H1 (cell line): Measurements from ENCODE around the gene FUT6. TPM values are rescaled to one million over a fixed set of nuclear protein-coding genes. Genes with fewer than 3 reads are reported as not detected.
"Not testable (repeated sequence)": the region's sequence is repeated elsewhere in the genome, so short reads cannot be mapped to it uniquely, and the experiment has no call there.

Experiments used
- CTCF ChIA-PET: fragments of 300-600 bp; sonication (Branson Sonifier 250); formaldehyde crosslinking; loops from one replicate; lab custom pipeline; 2021; ENCODE audit not compliant: partially characterized antibody; lab: Charles Lee
- POLR2A ChIA-PET: fragments of 300-600 bp; sonication (Branson Sonifier 250); formaldehyde crosslinking; loops from one replicate; lab custom pipeline; 2021; ENCODE audit warnings: inconsistent platforms; ENCODE audit not compliant: partially characterized antibody; lab: Charles Lee
- DNase-seq, 2 experiments: peaks; one replicate each; pipeline versions ENCODE4 v3.0.0 to v3.0.0-alpha.2; 2010 to 2022; ENCODE audit warnings: low spot score in 2 of 2, low read depth in 1 of 2, mixed read lengths in 1 of 2
- FAIRE-seq: peaks from 2 replicates; lab custom pipeline; 2011; peaks lifted over from hg19 to GRCh38; lab: Jason Lieb, UNC
- H2AFZ ChIP-seq: 2 replicates; pipeline ENCODE4 v1.8.1; 2012; ENCODE audit warnings: low read length, inconsistent platforms
- H2AK5ac ChIP-seq: 2 replicates; pipeline ENCODE4 v1.6.1; 2013; ENCODE audit warnings: low read depth, low read length
- H2BK120ac ChIP-seq: replicated peaks from 2 replicates; pipeline ENCODE3; 2013; ENCODE audit warnings: low read depth, low read length, inconsistent platforms
- H2BK12ac ChIP-seq: 2 replicates; pipeline ENCODE4 v1.6.1; 2013; ENCODE audit warnings: low read depth, low read length
- H2BK15ac ChIP-seq: 2 replicates; pipeline ENCODE4 v1.6.1; 2013; ENCODE audit warnings: low read length
- H2BK20ac ChIP-seq: 2 replicates; pipeline ENCODE4 v1.6.1; 2013; ENCODE audit warnings: low read length
- H2BK5ac ChIP-seq: 2 replicates; pipeline ENCODE4 v1.6.1; 2013; ENCODE audit warnings: low read depth, low read length
- H3K14ac ChIP-seq: 2 replicates; pipeline ENCODE4 v1.6.1; 2013; ENCODE audit warnings: inconsistent platforms; ENCODE audit not compliant: insufficient read length
- H3K18ac ChIP-seq: 2 replicates; pipeline ENCODE4 v1.6.1; 2013; ENCODE audit warnings: low read length; ENCODE audit errors: extremely low read depth
- H3K23ac ChIP-seq: 2 replicates; pipeline ENCODE4 v1.6.1; 2013; ENCODE audit warnings: inconsistent platforms; ENCODE audit not compliant: insufficient read length
- H3K23me2 ChIP-seq: 2 replicates; pipeline ENCODE4 v1.6.1; 2013; ENCODE audit warnings: low read depth, low read length
- H3K27ac ChIP-seq: 2 replicates; pipeline ENCODE4 v1.6.1; 2011; ENCODE audit warnings: low read depth, low read length, inconsistent platforms
- H3K27me3 ChIP-seq, 4 experiments: replicated peaks in 1 of 4; 1 replicate in 1 of 4; 2 replicates in 3 of 4; pipeline versions ENCODE4 v1.6.1 to v1.8.1; 2011 to 2013; ENCODE audit warnings: low read length in 3 of 4, mild to moderate bottlenecking in 3 of 4, inconsistent platforms in 2 of 4, mixed read lengths in 2 of 4, moderate library complexity in 1 of 4; ENCODE audit not compliant: control insufficient read depth in 3 of 4, insufficient read depth in 3 of 4; ENCODE audit errors: extremely low read depth in 1 of 4
- H3K36me3 ChIP-seq, 4 experiments: 2 replicates each; pipeline versions ENCODE4 v1.6.1 to v1.8.1; 2011 to 2013; ENCODE audit warnings: mild to moderate bottlenecking in 4 of 4, low read length in 3 of 4, moderate library complexity in 2 of 4, control low read depth in 1 of 4, inconsistent platforms in 1 of 4; ENCODE audit not compliant: insufficient read depth in 4 of 4, control insufficient read depth in 2 of 4
- H3K4ac ChIP-seq: replicated peaks from 2 replicates; pipeline ENCODE3; 2013; ENCODE audit warnings: low read length, low read depth, mixed read lengths, inconsistent platforms; ENCODE audit not compliant: insufficient read length
- H3K4me1 ChIP-seq, 4 experiments: replicated peaks in 1 of 4; 1 replicate in 1 of 4; 2 replicates in 3 of 4; pipeline versions ENCODE4 v1.6.1 to v1.8.1; 2011 to 2013; ENCODE audit warnings: low read length in 3 of 4, inconsistent platforms in 2 of 4, mixed read lengths in 1 of 4; ENCODE audit not compliant: insufficient read depth in 4 of 4, control insufficient read depth in 3 of 4
- H3K4me2 ChIP-seq, 2 experiments: 2 replicates each; pipeline versions ENCODE4 v1.6.1 to v1.8.1; 2011 to 2013; ENCODE audit warnings: low read depth in 2 of 2, low read length in 2 of 2, control low read depth in 1 of 2, inconsistent platforms in 1 of 2, mild to moderate bottlenecking in 1 of 2; ENCODE audit not compliant: insufficient read depth in 1 of 2
- H3K4me3 ChIP-seq, 4 experiments: fragments of 200-600, 300-600 bp in 1 of 4; sonication (generic), shearing (Covaris generic), sonication (Bioruptor Twin) in 1 of 4; 2 replicates each; pipeline versions ENCODE4 v1.5.1 to v1.8.1; 2011 to 2016; ENCODE audit warnings: low read length in 4 of 4, low read depth in 3 of 4, control low read depth in 2 of 4, inconsistent platforms in 2 of 4, mild to moderate bottlenecking in 2 of 4, mixed read lengths in 1 of 4, moderate library complexity in 1 of 4; ENCODE audit not compliant: insufficient read depth in 2 of 4; ENCODE audit errors: extremely low read depth in 1 of 4
- H3K56ac ChIP-seq: replicated peaks from 2 replicates; pipeline ENCODE3; 2013; ENCODE audit warnings: low read depth, mild to moderate bottlenecking, mixed read lengths, low read length, inconsistent platforms; ENCODE audit not compliant: insufficient read length
- H3K79me1 ChIP-seq: 2 replicates; pipeline ENCODE4 v1.6.1; 2013; ENCODE audit warnings: low read depth, low read length, control low read depth
- H3K79me2 ChIP-seq, 2 experiments: 2 replicates each; pipeline versions ENCODE4 v1.6.1 to v1.8.1; 2012 to 2013; ENCODE audit warnings: low read length in 2 of 2, mild to moderate bottlenecking in 2 of 2, inconsistent platforms in 1 of 2; ENCODE audit not compliant: insufficient read depth in 2 of 2, control insufficient read depth in 1 of 2
- H3K9ac ChIP-seq, 4 experiments: replicated peaks in 1 of 4; 1 replicate in 1 of 4; 2 replicates in 3 of 4; pipeline versions ENCODE4 v1.6.1 to v1.8.1; 2011 to 2013; ENCODE audit warnings: low read depth in 3 of 4, low read length in 3 of 4, control low read depth in 2 of 4, mild to moderate bottlenecking in 2 of 4, moderate library complexity in 2 of 4, inconsistent platforms in 1 of 4; ENCODE audit errors: extremely low read depth in 1 of 4
- H3K9me3 ChIP-seq, 2 experiments: 2 replicates each; pipeline versions ENCODE4 v1.6.1 to v1.8.1; 2012 to 2013; ENCODE audit warnings: mild to moderate bottlenecking in 2 of 2, moderate library complexity in 2 of 2, control low read depth in 1 of 2, inconsistent platforms in 1 of 2, low read depth in 1 of 2, low read length in 1 of 2, mixed read lengths in 1 of 2; ENCODE audit not compliant: insufficient read depth in 2 of 2
- H4K20me1 ChIP-seq, 2 experiments: replicated peaks in 1 of 2; 2 replicates each; pipeline versions ENCODE3 to v1.8.1; 2011 to 2013; ENCODE audit warnings: inconsistent platforms in 2 of 2, low read length in 2 of 2, mild to moderate bottlenecking in 1 of 2; ENCODE audit not compliant: insufficient read depth in 2 of 2, control insufficient read depth in 1 of 2
- H4K5ac ChIP-seq: 2 replicates; pipeline ENCODE4 v1.6.1; 2013; ENCODE audit warnings: low read length, low read depth, mixed read lengths, inconsistent platforms; ENCODE audit not compliant: insufficient read length
- H4K8ac ChIP-seq: 2 replicates; pipeline ENCODE4 v1.8.0; 2013; ENCODE audit warnings: mild to moderate bottlenecking, moderate library complexity, low read length, inconsistent platforms; ENCODE audit not compliant: insufficient read depth; ENCODE audit errors: extremely low read depth
- H4K91ac ChIP-seq: replicated peaks from 2 replicates; pipeline ENCODE3; 2013; ENCODE audit warnings: low read length, mixed read lengths, inconsistent platforms; ENCODE audit not compliant: insufficient read length
- WGBS, 2 experiments: shearing (Covaris generic) in 1 of 2; methylation state at CpG; one replicate each; pipeline versions ENCODE4 v1.1.6 to v1.1.7; 2013 to 2015; ENCODE audit warnings: low lambda C conversion rate in 2 of 2, mixed read lengths in 2 of 2, inconsistent platforms in 1 of 2, low coverage in 1 of 2, missing lambda C conversion rate in 1 of 2; ENCODE audit not compliant: insufficient replicate concordance in 2 of 2, insufficient coverage in 1 of 2, insufficient read length in 1 of 2; ENCODE audit errors: extremely low coverage in 1 of 2, missing lambda C conversion rate in 1 of 2; 5-methylcytosine and 5-hydroxymethylcytosine counted together
- polyA plus RNA-seq, 7 experiments: library from polyadenylated mRNA; depleted of rRNA in 3 of 7; stranded (reverse) in 5 of 7; unstranded in 2 of 7; fragments of >200 nt in 5 of 7; fragments of 200-250 nt in 2 of 7; gene quantifications; 1 replicate in 5 of 7; 2 replicates in 1 of 7; 4 replicates in 1 of 7; pipeline versions ENCODE4 v1.2.1 to v1.2.3, GENCODE V29; 2011 to 2013; ENCODE audit warnings: missing spikeins in 2 of 7, mixed read lengths in 2 of 7
- total RNA-seq: library from RNA; stranded (reverse); fragmentation: NEBNext Ultra II Directional; extraction: Animal tissue kit (Norgen Biotek cat#: 25700); gene quantifications from 2 replicates; pipeline ENCODE4 v1.2.1, GENCODE V29; 2021

Gene FUT6
- total and polyA plus RNA-seq, 2 of the 8 experiments (the other 6 are each of a cell fraction or from before 2014, with no cell fraction given), result not detected

GRCh38 chr19:5848621-5849020 is 9.1 kb upstream of the FUT6 start:
- H3K27ac ChIP-seq, H2AK5ac ChIP-seq, H2BK12ac ChIP-seq, H3K4ac ChIP-seq, H2BK120ac ChIP-seq, H3K4me2 ChIP-seq, FAIRE-seq, CTCF ChIA-PET, H2AFZ ChIP-seq, H4K5ac ChIP-seq, H3K18ac ChIP-seq, H3K36me3 ChIP-seq, H2BK15ac ChIP-seq, H3K27me3 ChIP-seq, H3K23me2 ChIP-seq, H3K79me2 ChIP-seq, H3K4me1 ChIP-seq, H2BK5ac ChIP-seq, H2BK20ac ChIP-seq, H4K8ac ChIP-seq, DNase-seq, H4K91ac ChIP-seq, H3K14ac ChIP-seq, H3K56ac ChIP-seq, H3K9me3 ChIP-seq, H3K79me1 ChIP-seq, H3K23ac ChIP-seq, H3K9ac ChIP-seq, H4K20me1 ChIP-seq, H3K4me3 ChIP-seq: not testable (repeated sequence)
- POLR2A ChIA-PET, result interaction anchor here (0.6 kb wide), 1 partner anchor 20 kb away, joined by 4 read pairs; no protein-coding TSS in a partner anchor
- 92% methylated on average over 5 of the region's 5 CpGs; no CpG with 5 or more reads in 1 of the 2 experiments for WGBS, 2 experiments

- H3K79me2 ChIP-seq, H3K23me2 ChIP-seq, H4K5ac ChIP-seq, H2BK15ac ChIP-seq, H3K27me3 ChIP-seq, H2BK120ac ChIP-seq, DNase-seq, H2BK20ac ChIP-seq, H4K20me1 ChIP-seq, FAIRE-seq, H3K4me3 ChIP-seq, H2AK5ac ChIP-seq, H3K14ac ChIP-seq, H4K8ac ChIP-seq, H3K27ac ChIP-seq, H3K79me1 ChIP-seq, H3K23ac ChIP-seq, H2AFZ ChIP-seq, H3K18ac ChIP-seq, H3K9ac ChIP-seq, H2BK5ac ChIP-seq, H3K9me3 ChIP-seq, H3K56ac ChIP-seq, H3K36me3 ChIP-seq, H2BK12ac ChIP-seq, H3K4me1 ChIP-seq, H3K4ac ChIP-seq, CTCF ChIA-PET, H3K4me2 ChIP-seq, POLR2A ChIA-PET, H4K91ac ChIP-seq: not testable (repeated sequence)
- 89% methylated on average over 10 of the region's 10 CpGs; no CpG with 5 or more reads in 1 of the 2 experiments for WGBS, 2 experiments
Measured at GRCh38 chr19:5847846-5848245, 8.3 kb upstream of the FUT6 start.
